Ovary (tissue), 9 donors: ENCODE measurements around the gene IL36B. TPM values are rescaled to one million over a fixed set of nuclear protein-coding genes. Genes with fewer than 3 reads are reported as not detected.

Experiments used
- DNase-seq, 5 donors: peaks; one replicate each; pipeline ENCODE4 v3.0.0-alpha.2; 2019 to 2020
- H3K27ac ChIP-seq, 2 donors: fragments of 200-600 bp; one replicate each; pipeline versions ENCODE4 v1.5.1 to v1.8.0; 2019 to 2022
- H3K27me3 ChIP-seq: fragments of 200-600 bp; one replicate; pipeline ENCODE4 v1.8.0; 2022
- H3K36me3 ChIP-seq: fragments of 200-600 bp; sonication (generic); one replicate; pipeline ENCODE4 v1.5.1; 2019
- H3K4me1 ChIP-seq: one replicate; pipeline ENCODE4 v1.8.1; 2013; ENCODE audit warnings: mild to moderate bottlenecking, moderate library complexity; ENCODE audit not compliant: insufficient read depth
- H3K4me3 ChIP-seq: fragments of 200-600 bp; sonication (generic); one replicate; pipeline ENCODE4 v1.5.1; 2017
- H3K9me3 ChIP-seq, 2 donors: fragments of 200-600 bp in 1 of 2; sonication (generic) in 1 of 2; one replicate each; pipeline versions ENCODE4 v1.5.1 to v1.8.1; 2013 to 2019; ENCODE audit warnings: mild to moderate bottlenecking in 1 of 2, moderate library complexity in 1 of 2
- EP300 ChIP-seq: sonication (generic); formaldehyde crosslinking; IDR thresholded peaks from one replicate; pipeline ENCODE4 v1.6.1; 2017; ENCODE audit warnings: antibody characterized with exemption
- POLR2A ChIP-seq: fragments of 450-650 bp; IDR thresholded peaks from one replicate; pipeline ENCODE4 v1.6.1; 2017; ENCODE audit warnings: antibody characterized with exemption, mild to moderate bottlenecking, moderate library complexity
- WGBS, 3 donors: extraction: QIAGEN DNeasy Blood & Tissue Kit in 1 of 3; methylation state at CpG; one replicate each; pipeline versions ENCODE4 v1.1.5 to v1.1.7; 2013 to 2017; 5-methylcytosine and 5-hydroxymethylcytosine counted together
- intact Hi-C, 4 donors: fragments of 100-400 bp; cut with DNase I; formaldehyde crosslinking; loops; one replicate each; pipeline versions ENCODE4 v1.11.0 to v1.15.1; 2022 to 2023
- polyA plus RNA-seq, 2 donors: library from polyadenylated mRNA; stranded (reverse); fragments of 200-250 nt in 1 of 2; fragments of 350-450 nt in 1 of 2; fragmentation: Illumina TruSeq in 1 of 2; extraction: RNeasy Lipid Tissue Mini Kit (QIAGEN cat#74804) in 1 of 2; gene quantifications; one replicate each; pipeline ENCODE4 v1.2.3, GENCODE V29; 2013 to 2014
- total RNA-seq, 7 donors: library from RNA; depleted of rRNA in 2 of 7; stranded (reverse); fragments of >200 nt in 2 of 7; fragmentation: NEBNext Ultra II Directional in 3 of 7; extraction: Animal tissue kit (Norgen Biotek cat#: 25700) in 3 of 7; gene quantifications; one replicate each; pipeline versions ENCODE4 v1.1.0 to v1.2.4, GENCODE V29; 2016 to 2023
- TF ChIP-seq, protein P1 (sequence below), 3 donors: fragments of 450-650 bp in 2 of 3; fragments of 200-600 bp in 1 of 3; IDR thresholded peaks; one replicate each; pipeline versions ENCODE4 v1.5.1 to v1.8.0; 2016 to 2022; ENCODE audit warnings: antibody characterized with exemption in 3 of 3, mild to moderate bottlenecking in 1 of 3
- donor health status: DM: no; HTN: no; CAD: no; lungs with moderate emphysema.
- donor health status: DM: no; HTN: no; CAD: no.
- donor health status: Bipolar disorder and iron deficiency.
- donor health status: DM: yes; HTN: yes; CAD: no.
- donor health status: DM: no; HTN: no; CAD: no.
- donor health status: DM: yes; HTN: yes; CAD: no.

The IL36B gene
- total and polyA plus RNA-seq, 9 donors: not detected

GRCh38 chr2:113009622-113010021 lies 43.0 kb downstream of the IL36B start:
- H3K27ac ChIP-seq: no peak overlapping the region
- H3K9me3 ChIP-seq: no peaks in the 10 kb centered on the region
- 55 to 74% (median 65%) methylated on average over 1 of the region's 1 CpG for WGBS, 3 donors
- H3K4me3 ChIP-seq: no peak overlapping the region
- intact Hi-C loops: no loop called here
- DNase-seq: no peak
- H3K27me3 ChIP-seq: no peaks in the 10 kb centered on the region
- no peaks in the 10 kb centered on the region for H3K4me1 ChIP-seq
- H3K36me3 ChIP-seq: no peaks in the 10 kb centered on the region
- TF ChIP-seq EP300 (no peak), POLR2A (no peak)
- TF ChIP-seq, protein P1, sequence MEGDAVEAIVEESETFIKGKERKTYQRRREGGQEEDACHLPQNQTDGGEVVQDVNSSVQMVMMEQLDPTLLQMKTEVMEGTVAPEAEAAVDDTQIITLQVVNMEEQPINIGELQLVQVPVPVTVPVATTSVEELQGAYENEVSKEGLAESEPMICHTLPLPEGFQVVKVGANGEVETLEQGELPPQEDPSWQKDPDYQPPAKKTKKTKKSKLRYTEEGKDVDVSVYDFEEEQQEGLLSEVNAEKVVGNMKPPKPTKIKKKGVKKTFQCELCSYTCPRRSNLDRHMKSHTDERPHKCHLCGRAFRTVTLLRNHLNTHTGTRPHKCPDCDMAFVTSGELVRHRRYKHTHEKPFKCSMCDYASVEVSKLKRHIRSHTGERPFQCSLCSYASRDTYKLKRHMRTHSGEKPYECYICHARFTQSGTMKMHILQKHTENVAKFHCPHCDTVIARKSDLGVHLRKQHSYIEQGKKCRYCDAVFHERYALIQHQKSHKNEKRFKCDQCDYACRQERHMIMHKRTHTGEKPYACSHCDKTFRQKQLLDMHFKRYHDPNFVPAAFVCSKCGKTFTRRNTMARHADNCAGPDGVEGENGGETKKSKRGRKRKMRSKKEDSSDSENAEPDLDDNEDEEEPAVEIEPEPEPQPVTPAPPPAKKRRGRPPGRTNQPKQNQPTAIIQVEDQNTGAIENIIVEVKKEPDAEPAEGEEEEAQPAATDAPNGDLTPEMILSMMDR (IDR thresholded peaks at IDR 0.05): no peak

DNA sequence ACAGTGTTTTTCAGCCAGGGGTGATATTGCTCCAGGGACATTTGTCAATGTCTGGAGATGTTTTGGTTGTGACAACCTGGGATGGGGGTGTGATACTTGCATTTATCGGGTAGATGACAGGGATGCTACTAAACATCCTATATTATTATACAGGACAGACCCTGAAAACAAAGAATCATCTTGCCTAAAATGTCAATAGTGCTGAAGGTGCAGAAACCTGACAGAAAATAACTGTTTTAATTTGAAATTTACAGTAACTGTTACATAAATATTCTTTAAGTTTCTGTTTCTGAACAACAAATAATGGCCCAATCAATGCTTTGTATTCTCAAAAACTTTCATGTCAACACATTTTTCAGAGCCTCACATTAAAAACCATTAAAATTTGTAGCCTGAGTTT lies 45.4 kb downstream of the IL36B start:
- no peaks in the 10 kb centered on the region for H3K9me3 ChIP-seq
- H3K36me3 ChIP-seq: no peaks in the 10 kb centered on the region
- TF ChIP-seq POLR2A: no peak
- TF ChIP-seq, protein P1 (IDR thresholded peaks at IDR 0.05): no peak
- H3K27me3 ChIP-seq: no peaks in the 10 kb centered on the region
- H3K4me3 ChIP-seq: no peak overlapping the region
- no peaks in the 10 kb centered on the region for H3K4me1 ChIP-seq
- DNase-seq: no peak
- H3K27ac ChIP-seq: no peak overlapping the region
- 71 to 90% (median 74%) methylated on average over 1 of the region's 1 CpG for WGBS, 3 donors
- intact Hi-C loops: no loop called here

DNA sequence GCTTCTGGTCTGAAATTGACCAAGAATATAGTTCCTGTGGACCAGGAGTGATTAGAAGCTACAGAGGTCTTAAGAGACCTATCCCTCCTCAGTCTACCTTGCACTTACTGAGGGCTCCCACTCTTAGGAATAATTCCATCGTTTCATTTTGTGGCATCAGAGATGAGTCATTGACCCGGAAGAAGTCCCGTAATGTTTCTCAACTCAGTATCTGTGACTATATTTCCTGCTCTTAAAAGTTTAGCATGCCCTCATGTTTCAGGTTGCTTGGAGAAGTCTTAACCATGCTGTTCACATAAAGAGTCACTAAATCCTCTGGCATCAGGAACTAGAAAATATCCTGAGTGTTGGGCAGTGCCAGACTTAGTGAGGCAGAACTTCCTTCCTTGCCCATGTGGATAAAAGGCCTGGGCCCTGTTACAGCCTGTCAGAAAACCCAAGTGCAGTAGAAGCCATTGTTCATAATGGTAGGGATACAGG lies 47.6 kb downstream of the IL36B start, which contains the start of gene IL36A:
Gene IL36A, plus strand, starts transcription at position 430 of the 480 bp plus-strand sequence. CDS start 413 bp downstream, outside the sequence.
- WGBS, 3 donors: 82 to 84% (median 83%) methylated on average over 3 of the region's 3 CpGs

GRCh38 chr2:113002677-113003076 lies 50.0 kb downstream of the IL36B start:
- 59 to 85% (median 65%) methylated on average over 2 of the region's 2 CpGs for WGBS, 3 donors
- Histone ChIP-seq H3K36me3 (no peaks in the 10 kb centered on the region), H3K4me1 (no peaks in the 10 kb centered on the region), H3K27ac (no peak overlapping the region), H3K9me3 (no peaks in the 10 kb centered on the region), H3K27me3 (no peaks in the 10 kb centered on the region), H3K4me3 (no peak overlapping the region)
- DNase-seq: no peak
- TF ChIP-seq, protein P1 (IDR thresholded peaks at IDR 0.05): no peak
- no peak for TF ChIP-seq EP300
- no peak for TF ChIP-seq POLR2A
- intact Hi-C loops: no loop called here

More for the DNA sequence above, 47.6 kb downstream of the IL36B start, which contains the start of gene IL36A:
- no peaks in the 10 kb centered on the region for H3K27me3 ChIP-seq
- no peak within 1 kb of the TSS for H3K4me3 ChIP-seq
- H3K9me3 ChIP-seq: no peaks in the 10 kb centered on the region
- no peak for DNase-seq
- H3K36me3 ChIP-seq: no peaks in the 10 kb centered on the region
- H3K4me1 ChIP-seq: no peaks in the 10 kb centered on the region
- TF ChIP-seq POLR2A: no peak
- TF ChIP-seq EP300: no peak
- TF ChIP-seq, protein P1 (IDR thresholded peaks at IDR 0.05): no peak
- H3K27ac ChIP-seq: no peak within 1 kb of the TSS
- intact Hi-C loops: no loop called here
